ENCODE data around the gene MB.

MB gene

DNA sequence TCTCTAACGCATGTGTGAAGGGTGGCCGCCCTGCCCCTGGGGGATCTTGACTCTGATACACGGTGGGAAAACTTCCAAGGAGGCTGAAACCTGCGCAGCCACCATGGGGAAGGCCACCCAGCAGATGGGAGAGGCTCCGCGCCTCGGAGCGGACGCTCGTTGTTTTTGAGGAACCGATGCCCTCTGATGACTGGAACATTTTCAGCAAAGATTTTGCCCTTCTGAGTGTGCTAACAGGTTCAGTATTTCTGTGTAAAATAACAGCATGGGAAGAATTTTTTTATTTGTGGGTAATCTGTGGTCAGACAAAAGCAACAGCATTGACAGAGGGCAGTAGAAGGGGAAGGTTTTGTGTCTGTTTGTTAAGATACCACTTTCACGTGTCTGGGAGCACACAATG lies 16.7 kb downstream of the MB start:
- Histone ChIP-seq H3K9me3 (ENCODE audit: insufficient read depth, low read length) (no peaks in the 10 kb centered on the region), H3K4me3 (ENCODE audit: low read length) (peak overlapping the region; percentile 31; the same call in 1 of the 2 replicates), H3K79me2 (ENCODE audit: low read length) (no peaks in the 10 kb centered on the region), H3K4me1 (ENCODE audit: low read length) (0 out of 2 replicates have a peak, but pooled peaks cover 3% of the 10 kb centered on the region), H3K36me3 (replicated peaks; ENCODE audit: low read depth, low read length) (no peaks in the 10 kb centered on the region), H4K20me1 (ENCODE audit: insufficient read depth, low read length) (no peaks in the 10 kb centered on the region), H3K9ac (ENCODE audit: low read length) (no peak overlapping the region), H3K4me2 (ENCODE audit: low read length) (peak overlapping the region; percentile 53), H3K27me3 (ENCODE audit: low read depth, low read length) (peaks cover 12% of the 10 kb centered on the region), H2AFZ (ENCODE audit: low read depth, low read length) (no peak overlapping the region; the same call in 1 of the 2 replicates), H3K27ac (ENCODE audit: low read length) (no peak overlapping the region)
- TF ChIP-seq EZH2phosphoT487 (IDR thresholded peaks at IDR 0.05; ENCODE audit: low read depth) = no peak
- TF ChIP-seq, protein P1, sequence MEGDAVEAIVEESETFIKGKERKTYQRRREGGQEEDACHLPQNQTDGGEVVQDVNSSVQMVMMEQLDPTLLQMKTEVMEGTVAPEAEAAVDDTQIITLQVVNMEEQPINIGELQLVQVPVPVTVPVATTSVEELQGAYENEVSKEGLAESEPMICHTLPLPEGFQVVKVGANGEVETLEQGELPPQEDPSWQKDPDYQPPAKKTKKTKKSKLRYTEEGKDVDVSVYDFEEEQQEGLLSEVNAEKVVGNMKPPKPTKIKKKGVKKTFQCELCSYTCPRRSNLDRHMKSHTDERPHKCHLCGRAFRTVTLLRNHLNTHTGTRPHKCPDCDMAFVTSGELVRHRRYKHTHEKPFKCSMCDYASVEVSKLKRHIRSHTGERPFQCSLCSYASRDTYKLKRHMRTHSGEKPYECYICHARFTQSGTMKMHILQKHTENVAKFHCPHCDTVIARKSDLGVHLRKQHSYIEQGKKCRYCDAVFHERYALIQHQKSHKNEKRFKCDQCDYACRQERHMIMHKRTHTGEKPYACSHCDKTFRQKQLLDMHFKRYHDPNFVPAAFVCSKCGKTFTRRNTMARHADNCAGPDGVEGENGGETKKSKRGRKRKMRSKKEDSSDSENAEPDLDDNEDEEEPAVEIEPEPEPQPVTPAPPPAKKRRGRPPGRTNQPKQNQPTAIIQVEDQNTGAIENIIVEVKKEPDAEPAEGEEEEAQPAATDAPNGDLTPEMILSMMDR (IDR thresholded peaks at IDR 0.05; ENCODE audit: low read depth, low read length) = no peak

DNA sequence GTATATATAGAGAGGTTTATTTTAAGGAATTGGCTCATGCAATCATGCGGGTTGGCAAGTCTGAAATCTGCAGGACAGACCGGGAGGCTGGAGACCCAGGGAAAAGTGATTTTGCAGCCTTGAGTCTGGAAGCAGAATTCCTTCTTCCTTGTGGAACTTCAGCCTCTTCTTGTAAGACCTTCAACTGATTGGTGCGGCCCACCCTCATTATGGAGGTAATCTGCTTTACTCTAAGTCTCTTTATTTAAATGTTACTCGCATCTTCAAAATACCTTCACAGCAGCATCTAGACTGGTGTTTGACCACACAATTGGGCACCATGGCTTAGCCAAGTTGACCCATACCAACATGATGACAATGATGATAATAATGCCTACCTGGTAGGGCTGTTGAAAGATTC lies 17.8 kb downstream of the MB start:
- Histone ChIP-seq H3K4me2 (ENCODE audit: low read length) (no peak overlapping the region), H3K9ac (ENCODE audit: low read length) (no peak overlapping the region), H3K36me3 (replicated peaks; ENCODE audit: low read depth, low read length) (no peaks in the 10 kb centered on the region), H3K4me1 (ENCODE audit: low read length) (0 out of 2 replicates have a peak, but pooled peaks cover 3% of the 10 kb centered on the region), H3K27me3 (ENCODE audit: low read depth, low read length) (peaks cover 2% of the 10 kb centered on the region; the same call in 1 of the 2 replicates), H3K4me3 (ENCODE audit: low read length) (no peak overlapping the region), H3K79me2 (ENCODE audit: low read length) (no peaks in the 10 kb centered on the region), H3K27ac (ENCODE audit: low read length) (no peak overlapping the region), H2AFZ (ENCODE audit: low read depth, low read length) (no peak overlapping the region), H3K9me3 (ENCODE audit: insufficient read depth, low read length) (no peaks in the 10 kb centered on the region), H4K20me1 (ENCODE audit: insufficient read depth, low read length) (no peaks in the 10 kb centered on the region)
- TF ChIP-seq EZH2phosphoT487 (IDR thresholded peaks at IDR 0.05; ENCODE audit: low read depth) = no peak
- TF ChIP-seq, protein P1 (IDR thresholded peaks at IDR 0.05; ENCODE audit: low read depth, low read length) = no peak

DNA sequence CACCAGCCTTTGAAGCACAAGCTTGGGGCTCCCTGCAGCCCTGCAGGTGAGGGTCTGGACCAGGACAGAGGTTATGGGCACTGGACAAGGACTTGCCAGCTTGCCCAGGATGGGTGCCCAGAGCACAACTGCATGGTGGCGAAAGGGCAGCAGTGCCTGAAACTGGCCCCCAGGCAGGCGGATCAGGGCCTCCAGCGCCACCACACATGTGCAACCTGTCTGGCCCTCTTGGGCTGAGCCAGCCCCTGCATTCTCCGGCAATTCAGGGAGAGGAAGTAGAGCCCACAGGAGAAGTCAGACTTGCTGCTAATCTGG lies 18.8 kb downstream of the MB start:
- Histone ChIP-seq H4K20me1 (ENCODE audit: insufficient read depth, low read length) (no peaks in the 10 kb centered on the region), H3K9me3 (ENCODE audit: insufficient read depth, low read length) (no peaks in the 10 kb centered on the region), H3K4me3 (ENCODE audit: low read length) (no peak overlapping the region), H3K4me2 (ENCODE audit: low read length) (no peak overlapping the region), H3K9ac (ENCODE audit: low read length) (no peak overlapping the region), H3K4me1 (ENCODE audit: low read length) (0 out of 2 replicates have a peak, but pooled peaks cover 3% of the 10 kb centered on the region), H3K27ac (ENCODE audit: low read length) (no peak overlapping the region), H3K27me3 (ENCODE audit: low read depth, low read length) (no peaks in the 10 kb centered on the region), H3K36me3 (replicated peaks; ENCODE audit: low read depth, low read length) (no peaks in the 10 kb centered on the region), H2AFZ (ENCODE audit: low read depth, low read length) (no peak overlapping the region), H3K79me2 (ENCODE audit: low read length) (no peaks in the 10 kb centered on the region)
- TF ChIP-seq EZH2phosphoT487 (IDR thresholded peaks at IDR 0.05; ENCODE audit: low read depth) = no peak
- TF ChIP-seq, protein P1 (IDR thresholded peaks at IDR 0.05; ENCODE audit: low read depth, low read length) = no peak

DNA sequence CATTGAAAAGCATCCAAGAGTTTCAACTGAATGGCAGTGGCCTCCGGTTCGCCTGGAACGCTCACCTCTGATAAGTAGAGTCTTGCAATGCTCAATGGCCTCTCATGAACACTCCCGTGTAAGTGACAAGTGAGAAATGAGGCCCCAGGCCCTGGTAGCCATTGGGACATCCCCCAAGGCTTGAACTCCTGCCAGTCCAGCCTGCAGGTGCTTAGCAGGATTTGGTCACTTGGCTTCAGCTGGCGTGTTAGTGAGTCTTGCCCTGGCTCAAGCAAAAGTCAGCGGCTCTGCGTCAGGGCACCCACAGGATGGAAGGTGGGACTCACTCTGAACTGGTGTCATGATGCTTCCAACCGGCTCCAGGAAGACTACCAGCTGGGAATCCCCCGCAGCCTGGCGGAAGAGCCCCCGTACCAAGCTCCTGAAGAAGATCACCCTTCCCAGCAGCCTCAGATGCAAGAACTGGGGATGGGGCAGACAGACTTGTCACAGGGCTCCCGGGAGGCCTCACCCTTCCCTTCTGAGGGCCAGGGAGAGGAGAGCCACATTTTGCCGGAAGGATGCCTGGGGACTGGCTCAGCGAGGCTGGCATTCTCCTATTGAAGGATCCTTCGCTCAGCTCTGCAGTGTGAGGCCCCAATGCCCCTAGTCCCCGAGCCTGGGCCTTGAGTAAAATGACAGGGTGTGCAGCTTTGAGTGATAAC lies 19.3 kb downstream of the MB start:
- H3K27ac ChIP-seq (ENCODE audit: low read length) = no peak overlapping the region
- TF ChIP-seq, protein P1 (IDR thresholded peaks at IDR 0.05; ENCODE audit: low read depth, low read length) = no peak
- TF ChIP-seq EZH2phosphoT487 (IDR thresholded peaks at IDR 0.05; ENCODE audit: low read depth) = no peak
- no peak overlapping the region for H2AFZ ChIP-seq (ENCODE audit: low read depth, low read length)
- H4K20me1 ChIP-seq (ENCODE audit: insufficient read depth, low read length) = no peaks in the 10 kb centered on the region
- no peaks in the 10 kb centered on the region for H3K27me3 ChIP-seq (ENCODE audit: low read depth, low read length)
- H3K79me2 ChIP-seq (ENCODE audit: low read length) = no peaks in the 10 kb centered on the region
- H3K4me1 ChIP-seq (ENCODE audit: low read length) = 0 out of 2 replicates have a peak, but pooled peaks cover 3% of the 10 kb centered on the region
- no peaks in the 10 kb centered on the region for H3K36me3 ChIP-seq (replicated peaks; ENCODE audit: low read depth, low read length)
- no peak overlapping the region for H3K9ac ChIP-seq (ENCODE audit: low read length)
- no peaks in the 10 kb centered on the region for H3K9me3 ChIP-seq (ENCODE audit: insufficient read depth, low read length)
- no peak overlapping the region for H3K4me2 ChIP-seq (ENCODE audit: low read length)
- no peak overlapping the region for H3K4me3 ChIP-seq (ENCODE audit: low read length)

Measured in OCI-LY3 (cell line).